Measurements from ENCODE around the gene SPACA5. TPM values are rescaled to one million over a fixed set of nuclear protein-coding genes. Genes with fewer than 3 reads are reported as not detected.

Gene SPACA5
- total RNA-seq, 1 experiment from 2014 or later: not detected

DNA sequence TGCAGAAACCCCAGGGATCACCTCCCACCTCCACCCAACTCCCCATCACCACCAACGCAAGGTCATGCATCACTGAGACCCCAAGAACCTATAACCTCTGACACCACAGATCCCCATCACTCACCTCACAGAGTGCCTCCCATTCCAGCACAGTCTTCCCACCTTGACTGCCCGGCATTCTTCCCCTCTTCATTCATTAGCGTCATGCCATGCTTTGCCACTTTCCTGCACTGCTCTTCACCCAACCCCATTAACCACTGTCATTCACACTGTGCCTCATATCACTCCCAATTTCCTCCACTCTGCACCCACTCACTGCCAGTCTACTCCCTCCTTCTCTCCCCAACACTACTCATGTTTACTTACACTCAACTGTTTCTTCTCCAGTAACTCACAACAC lies 33.6 kb upstream of the SPACA5 start:
- peaks cover 15% of the 10 kb centered on the region for H3K36me3 Mint-ChIP-seq (ENCODE audit: insufficient read depth, unreplicated experiment)

GRCh38 chrX:47976254-47977151 lies 30.3 kb upstream of the SPACA5 start:
- H3K9me3 Mint-ChIP-seq (ENCODE audit: low read depth, unreplicated experiment): peaks cover 23% of the 10 kb centered on the region
- no peak for DNase-seq
- no peaks in the 10 kb centered on the region for H3K4me1 Mint-ChIP-seq (ENCODE audit: low read depth, unreplicated experiment)
- H3K27me3 Mint-ChIP-seq (ENCODE audit: unreplicated experiment): no peaks in the 10 kb centered on the region
- BruUV-seq (replicated peaks): no TSS peak
- no peak overlapping the region for H3K4me3 Mint-ChIP-seq (ENCODE audit: low read depth, unreplicated experiment)
- H3K36me3 Mint-ChIP-seq (ENCODE audit: insufficient read depth, unreplicated experiment): peaks cover 15% of the 10 kb centered on the region
- no peak for TF ChIP-seq CTCF (IDR thresholded peaks at IDR 0.05; ENCODE audit: unreplicated experiment)
- no peak overlapping the region for H3K27ac Mint-ChIP-seq (ENCODE audit: unreplicated experiment)
- intact Hi-C loops (cut with micrococcal nuclease; ENCODE audit: unreplicated experiment): no loop called here
- CTCF ChIA-PET: no interaction called here

More for the DNA sequence above, 33.6 kb upstream of the SPACA5 start:
- BruUV-seq (replicated peaks): no TSS peak
- intact Hi-C loops (cut with micrococcal nuclease; ENCODE audit: unreplicated experiment): no loop called here
- Mint-ChIP-seq H3K9me3 (ENCODE audit: low read depth, unreplicated experiment) (peaks cover 19% of the 10 kb centered on the region), H3K4me3 (ENCODE audit: low read depth, unreplicated experiment) (no peak overlapping the region), H3K4me1 (ENCODE audit: low read depth, unreplicated experiment) (no peaks in the 10 kb centered on the region), H3K27ac (ENCODE audit: unreplicated experiment) (no peak overlapping the region), H3K27me3 (ENCODE audit: unreplicated experiment) (no peaks in the 10 kb centered on the region)
- CTCF ChIA-PET: no interaction called here
- no peak for DNase-seq
- TF ChIP-seq CTCF (IDR thresholded peaks at IDR 0.05; ENCODE audit: unreplicated experiment): no peak

DNA sequence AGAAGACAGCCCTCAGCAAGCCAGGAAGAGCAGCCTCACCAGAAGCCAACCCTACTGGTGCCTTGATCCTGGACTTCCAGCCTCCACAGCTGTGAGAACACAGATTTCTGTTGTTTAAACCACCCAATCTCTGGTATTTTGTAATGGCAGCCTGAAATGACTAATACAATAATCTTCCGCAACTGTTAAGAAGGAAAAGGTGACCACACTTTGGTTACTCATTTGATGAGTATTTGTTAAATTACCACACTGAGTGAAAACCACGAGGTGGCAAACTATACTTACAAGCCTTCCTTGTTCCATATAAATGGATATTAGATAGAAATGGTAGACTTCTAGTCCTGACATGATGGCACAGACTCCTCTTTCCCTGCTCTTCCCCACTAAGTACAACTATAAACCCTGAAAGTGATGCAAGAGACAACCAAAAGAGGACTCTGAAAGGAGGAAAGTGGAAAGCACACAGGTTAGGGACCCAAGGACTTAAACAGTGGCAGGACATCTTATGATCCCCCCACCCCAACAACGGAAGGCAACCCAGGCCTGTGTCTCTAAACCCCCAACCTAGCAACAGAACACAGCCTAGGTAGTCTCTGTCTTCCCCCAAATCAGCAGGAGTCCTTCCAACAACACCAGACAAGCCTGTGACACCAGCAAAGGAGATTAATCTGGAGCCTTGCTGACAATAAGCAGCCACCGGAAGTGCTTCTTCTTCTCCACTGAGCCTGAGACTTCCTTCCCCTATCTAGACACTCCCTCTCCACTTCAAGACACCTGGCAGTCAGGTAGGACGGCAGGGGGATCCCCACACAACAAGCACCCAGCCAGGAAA lies 15.3 kb upstream of the SPACA5 start:
- Mint-ChIP-seq H3K4me3 (ENCODE audit: low read depth, unreplicated experiment) (no peak overlapping the region), H3K27me3 (ENCODE audit: unreplicated experiment) (no peaks in the 10 kb centered on the region), H3K36me3 (ENCODE audit: insufficient read depth, unreplicated experiment) (peaks cover 19% of the 10 kb centered on the region), H3K27ac (ENCODE audit: unreplicated experiment) (no peak overlapping the region), H3K4me1 (ENCODE audit: low read depth, unreplicated experiment) (no peaks in the 10 kb centered on the region), H3K9me3 (ENCODE audit: low read depth, unreplicated experiment) (peaks cover 20% of the 10 kb centered on the region)
- CTCF ChIA-PET: no interaction called here
- DNase-seq: no peak
- intact Hi-C loops (cut with micrococcal nuclease; ENCODE audit: unreplicated experiment): no loop called here
- BruUV-seq (replicated peaks): no TSS peak
- no peak for TF ChIP-seq CTCF (IDR thresholded peaks at IDR 0.05; ENCODE audit: unreplicated experiment)

DNA sequence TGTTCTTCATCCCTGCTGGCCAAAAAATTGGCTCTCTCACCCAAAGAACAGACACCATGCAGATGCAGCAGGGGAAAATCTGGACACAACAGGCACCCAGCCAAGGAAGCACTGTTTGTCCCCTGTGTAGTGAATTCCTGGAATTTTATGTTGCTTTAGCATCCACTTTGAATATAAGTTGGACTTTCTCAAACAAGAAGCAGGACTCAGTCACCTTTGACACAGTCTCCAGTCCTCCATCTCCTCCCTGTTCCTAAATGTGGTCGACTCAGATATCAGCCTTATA lies 14.8 kb upstream of the SPACA5 start:
- Mint-ChIP-seq H3K9me3 (ENCODE audit: low read depth, unreplicated experiment) (peaks cover 20% of the 10 kb centered on the region), H3K27ac (ENCODE audit: unreplicated experiment) (no peak overlapping the region), H3K4me1 (ENCODE audit: low read depth, unreplicated experiment) (no peaks in the 10 kb centered on the region), H3K27me3 (ENCODE audit: unreplicated experiment) (no peaks in the 10 kb centered on the region), H3K4me3 (ENCODE audit: low read depth, unreplicated experiment) (no peak overlapping the region), H3K36me3 (ENCODE audit: insufficient read depth, unreplicated experiment) (peaks cover 18% of the 10 kb centered on the region)
- no TSS peak for BruUV-seq (replicated peaks)
- CTCF ChIA-PET: no interaction called here
- no peak for DNase-seq
- intact Hi-C loops (cut with micrococcal nuclease; ENCODE audit: unreplicated experiment): no loop called here
- TF ChIP-seq CTCF (IDR thresholded peaks at IDR 0.05; ENCODE audit: unreplicated experiment): no peak

Measured in Calu3 (cell line).